ENCODE measurements around the gene CHURC1. TPM values are rescaled to one million over a fixed set of nuclear protein-coding genes. Genes with fewer than 3 reads are reported as not detected.

The CHURC1 gene
- total and polyA plus RNA-seq, 3 donors from 2014 or later = 53.5 to 62.8 (median 55.7) TPM

DNA sequence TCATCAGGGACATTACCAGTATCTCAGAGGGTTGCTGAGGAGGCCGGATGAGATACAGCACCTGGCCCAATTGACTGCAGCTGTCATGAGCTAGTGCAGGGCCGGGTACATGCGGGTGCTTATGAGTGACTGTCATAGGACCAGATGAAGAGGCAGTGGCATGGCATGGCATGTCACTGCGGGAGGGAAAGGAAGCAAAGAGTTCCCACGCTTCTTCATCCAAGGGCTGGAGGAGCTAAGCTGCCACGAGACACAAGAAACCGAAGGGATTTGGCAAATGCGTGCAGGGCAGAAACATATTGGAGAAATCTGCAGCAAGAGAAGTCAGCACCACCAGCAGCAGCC lies 39.0 kb downstream of the CHURC1 start:
- H3K4me1 ChIP-seq = no peaks in the 10 kb centered on the region
- intact Hi-C loops (cut with DNase I; ENCODE audit: low total_unique reads) = no loop called here
- no peak overlapping the region for H3K4me3 ChIP-seq
- no peaks in the 10 kb centered on the region for H3K36me3 ChIP-seq (ENCODE audit: low read depth, missing control alignments)
- 93 to 94% methylated on average over 8 of the region's 8 CpGs for WGBS, 2 donors
- no peaks in the 10 kb centered on the region for H3K27me3 ChIP-seq
- no peak for TF ChIP-seq POLR2A (IDR thresholded peaks at IDR 0.05)
- TF ChIP-seq, protein P1, sequence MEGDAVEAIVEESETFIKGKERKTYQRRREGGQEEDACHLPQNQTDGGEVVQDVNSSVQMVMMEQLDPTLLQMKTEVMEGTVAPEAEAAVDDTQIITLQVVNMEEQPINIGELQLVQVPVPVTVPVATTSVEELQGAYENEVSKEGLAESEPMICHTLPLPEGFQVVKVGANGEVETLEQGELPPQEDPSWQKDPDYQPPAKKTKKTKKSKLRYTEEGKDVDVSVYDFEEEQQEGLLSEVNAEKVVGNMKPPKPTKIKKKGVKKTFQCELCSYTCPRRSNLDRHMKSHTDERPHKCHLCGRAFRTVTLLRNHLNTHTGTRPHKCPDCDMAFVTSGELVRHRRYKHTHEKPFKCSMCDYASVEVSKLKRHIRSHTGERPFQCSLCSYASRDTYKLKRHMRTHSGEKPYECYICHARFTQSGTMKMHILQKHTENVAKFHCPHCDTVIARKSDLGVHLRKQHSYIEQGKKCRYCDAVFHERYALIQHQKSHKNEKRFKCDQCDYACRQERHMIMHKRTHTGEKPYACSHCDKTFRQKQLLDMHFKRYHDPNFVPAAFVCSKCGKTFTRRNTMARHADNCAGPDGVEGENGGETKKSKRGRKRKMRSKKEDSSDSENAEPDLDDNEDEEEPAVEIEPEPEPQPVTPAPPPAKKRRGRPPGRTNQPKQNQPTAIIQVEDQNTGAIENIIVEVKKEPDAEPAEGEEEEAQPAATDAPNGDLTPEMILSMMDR (IDR thresholded peaks at IDR 0.05) = no peak
- no peak for DNase-seq
- no peak overlapping the region for H3K27ac ChIP-seq
- H3K9me3 ChIP-seq = no peaks in the 10 kb centered on the region

DNA sequence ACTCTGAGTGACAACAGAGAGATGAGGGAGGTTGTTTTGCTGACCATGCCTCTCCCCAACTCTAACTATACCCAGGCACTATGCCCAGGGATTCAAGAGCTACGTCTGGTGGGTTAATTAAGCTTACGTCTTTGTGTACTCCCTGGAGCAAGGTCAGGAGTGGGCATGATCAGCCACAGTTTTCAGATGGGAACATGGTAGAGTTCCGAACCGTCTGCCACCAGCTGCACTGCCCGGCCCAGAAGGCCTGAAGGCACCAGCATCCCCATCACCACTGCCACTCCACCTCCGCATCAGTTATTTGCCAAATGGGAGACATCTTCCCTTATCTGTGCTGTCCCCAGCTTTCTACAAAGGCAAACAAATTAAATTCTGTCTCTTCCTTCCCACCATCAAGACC lies 39.4 kb downstream of the CHURC1 start:
- intact Hi-C loops (cut with DNase I; ENCODE audit: low total_unique reads) = no loop called here
- WGBS, 2 donors = 93 to 96% methylated on average over 6 of the region's 6 CpGs
- Histone ChIP-seq H3K9me3 (no peaks in the 10 kb centered on the region), H3K4me3 (no peak overlapping the region), H3K27me3 (no peaks in the 10 kb centered on the region), H3K27ac (no peak overlapping the region), H3K36me3 (ENCODE audit: low read depth, missing control alignments) (no peaks in the 10 kb centered on the region), H3K4me1 (no peaks in the 10 kb centered on the region)
- no peak for DNase-seq
- no peak for TF ChIP-seq POLR2A (IDR thresholded peaks at IDR 0.05)
- TF ChIP-seq, protein P1 (IDR thresholded peaks at IDR 0.05) = no peak

DNA sequence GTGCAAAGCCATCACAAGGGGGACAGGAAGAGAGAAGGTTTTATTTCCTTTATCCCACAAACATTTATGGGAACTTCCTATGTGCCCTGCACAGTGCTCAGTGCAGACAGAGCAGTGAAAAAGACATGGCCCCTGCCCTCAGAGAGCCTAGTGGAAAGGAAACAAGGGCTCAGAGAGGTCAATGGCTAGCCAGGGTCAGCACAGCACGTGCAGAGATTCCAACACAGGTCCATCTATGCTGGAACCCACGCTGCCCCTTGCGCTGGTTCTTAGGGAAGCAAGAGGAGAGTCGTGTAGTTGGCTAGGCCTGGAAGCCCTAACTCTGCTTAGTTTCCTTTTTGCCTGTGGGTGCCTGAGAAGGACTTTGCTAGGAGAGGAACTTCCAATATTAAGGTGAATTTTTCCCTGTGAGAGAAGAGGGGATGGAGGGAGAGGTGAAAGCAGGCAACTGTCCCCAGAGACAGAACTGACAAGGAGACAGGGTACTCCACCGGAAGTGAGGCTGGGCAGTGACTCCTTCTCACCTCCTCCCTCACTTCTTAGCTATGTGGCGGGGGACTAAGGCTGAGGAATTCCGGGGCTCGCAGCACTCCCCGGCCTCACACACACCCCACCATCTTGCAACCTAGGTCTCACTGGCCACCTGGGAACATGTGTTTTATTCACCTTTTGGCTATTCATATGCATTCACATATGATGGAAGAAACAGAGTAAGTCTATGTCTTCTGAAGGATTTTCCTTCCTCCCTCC lies 40.4 kb downstream of the CHURC1 start:
- intact Hi-C loops (cut with DNase I; ENCODE audit: low total_unique reads) = no loop called here
- TF ChIP-seq POLR2A (IDR thresholded peaks at IDR 0.05) = no peak
- TF ChIP-seq, protein P1 (IDR thresholded peaks at IDR 0.05) = no peak
- Histone ChIP-seq H3K36me3 (ENCODE audit: low read depth, missing control alignments) (no peaks in the 10 kb centered on the region), H3K27ac (no peak overlapping the region), H3K9me3 (no peaks in the 10 kb centered on the region), H3K4me3 (no peak overlapping the region), H3K4me1 (no peaks in the 10 kb centered on the region), H3K27me3 (no peaks in the 10 kb centered on the region)
- no peak for DNase-seq
- 88 to 94% methylated on average over 9 of the region's 9 CpGs for WGBS, 2 donors

DNA sequence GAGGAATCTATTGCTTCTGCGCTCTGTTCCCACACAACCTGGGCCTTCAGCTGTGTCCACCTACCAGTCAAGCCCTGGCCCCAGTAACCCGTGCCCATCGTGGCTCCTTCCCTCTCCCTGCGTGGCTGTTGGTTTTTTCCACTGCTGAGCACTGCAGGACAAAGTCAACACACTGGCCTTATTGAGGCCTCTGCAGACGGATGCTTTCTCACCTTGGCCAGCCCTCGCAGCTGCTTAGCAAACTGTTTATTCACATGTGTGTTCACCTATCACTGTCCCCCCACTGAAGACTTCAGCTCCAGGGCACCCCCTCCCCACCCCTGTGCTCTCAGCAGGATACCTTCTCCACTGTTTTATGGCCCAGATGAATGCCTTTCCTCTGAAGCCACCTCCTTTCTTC lies 41.0 kb downstream of the CHURC1 start:
- TF ChIP-seq, protein P1 (IDR thresholded peaks at IDR 0.05) = no peak
- no peak for TF ChIP-seq POLR2A (IDR thresholded peaks at IDR 0.05)
- Histone ChIP-seq H3K4me3 (no peak overlapping the region), H3K27ac (no peak overlapping the region), H3K4me1 (no peaks in the 10 kb centered on the region), H3K9me3 (no peaks in the 10 kb centered on the region), H3K27me3 (no peaks in the 10 kb centered on the region), H3K36me3 (ENCODE audit: low read depth, missing control alignments) (no peaks in the 10 kb centered on the region)
- 86% methylated on average over 6 of the region's 6 CpGs for WGBS, 2 donors
- DNase-seq = no peak
- intact Hi-C loops (cut with DNase I; ENCODE audit: low total_unique reads) = no loop called here

All from testis (tissue), 3 donors.